K562 (cell line): ENCODE measurements around the gene MUC5B. TPM values are rescaled to one million over a fixed set of nuclear protein-coding genes. Genes with fewer than 3 reads are reported as not detected.

Experiments
- ATAC-seq: fragments of 200-7000 bp; cut with Tn5 transposase; 3 replicates; pipeline ENCODE4 v1.9.1; 2020; ENCODE audit warnings: moderate library complexity
- BruUV-seq: library from RNA; stranded (reverse); fragments of 400-500 nt; replicated peaks from 2 replicates; lab custom pipeline; 2021; lab: Mats Ljungman, UMichigan
- CTCF ChIA-PET: fragments of 300-600 bp; formaldehyde crosslinking; extraction: SDS; loops from one replicate; lab custom pipeline; 2021; ENCODE audit warnings: low intra/inter-chr PET ratio; lab: Yijun Ruan, JAX
- POLR2A ChIA-PET: fragments of 300-600, 350-650 bp; sonication (Branson Sonifier 250); formaldehyde crosslinking; extraction: SDS; loops from one replicate; lab custom pipeline; 2021; ENCODE audit warnings: antibody characterized with exemption, inconsistent platforms; lab: Yijun Ruan, JAX
- DNase-seq, 4 experiments: peaks; one replicate each; pipeline versions ENCODE4 v3.0.0 to v3.0.0-alpha.2; 2011 to 2018; ENCODE audit warnings: low spot score in 3 of 4, mixed read lengths in 3 of 4; ENCODE audit errors: extremely low read depth in 1 of 4
- FAIRE-seq: peaks from 2 replicates; lab custom pipeline; 2011; peaks lifted over from hg19 to GRCh38; lab: Jason Lieb, UNC
- H2AFZ ChIP-seq: 2 replicates; pipeline ENCODE4 v1.6.0; 2011; ENCODE audit warnings: low read depth, low read length, control low read depth, inconsistent platforms
- H3K27ac ChIP-seq: fragments of 200-600 bp; 3 replicates; pipeline ENCODE4 v1.8.0; 2011; ENCODE audit warnings: low read depth, mild to moderate bottlenecking, control low read depth, inconsistent platforms, low read length, moderate library complexity, mixed read lengths; ENCODE audit errors: extremely low read depth
- H3K27me3 ChIP-seq, 2 experiments: fragments of 300-600 bp in 1 of 2; 2 replicates in 1 of 2; 3 replicates in 1 of 2; pipeline versions ENCODE4 v1.6.0 to v1.8.0; 2011; ENCODE audit warnings: inconsistent platforms in 2 of 2, low read length in 2 of 2, mild to moderate bottlenecking in 1 of 2, mixed read lengths in 1 of 2, moderate library complexity in 1 of 2; ENCODE audit not compliant: control insufficient read depth in 2 of 2, insufficient read depth in 2 of 2
- H3K36me3 ChIP-seq: fragments of 300-600 bp; 3 replicates; pipeline ENCODE4 v1.8.0; 2011; ENCODE audit warnings: mild to moderate bottlenecking, low read length, inconsistent platforms; ENCODE audit not compliant: control insufficient read depth, insufficient read depth
- H3K4me1 ChIP-seq, 2 experiments: fragments of 200-600 bp in 1 of 2; replicated peaks in 1 of 2; 2 replicates in 1 of 2; 3 replicates in 1 of 2; pipeline versions ENCODE4 v1.5.1 to v1.8.0; 2011; ENCODE audit warnings: inconsistent platforms in 2 of 2, low read length in 2 of 2, mild to moderate bottlenecking in 1 of 2, mixed read lengths in 1 of 2, moderate library complexity in 1 of 2; ENCODE audit not compliant: control insufficient read depth in 2 of 2, insufficient read depth in 2 of 2
- H3K4me2 ChIP-seq: 2 replicates; pipeline ENCODE4 v1.6.1; 2011; ENCODE audit warnings: low read length, control low read depth, inconsistent platforms, mixed read lengths; ENCODE audit not compliant: insufficient read depth
- H3K4me3 ChIP-seq: fragments of 200-600 bp; sonication (generic), shearing (Covaris generic); 2 replicates; pipeline ENCODE4 v1.5.1; 2016; ENCODE audit warnings: control low read depth, inconsistent platforms
- H3K79me2 ChIP-seq: fragments of 200-600 bp; 3 replicates; pipeline ENCODE4 v1.8.0; 2011; ENCODE audit warnings: low read length, inconsistent platforms; ENCODE audit not compliant: control insufficient read depth, insufficient read depth
- H3K9ac ChIP-seq, 2 experiments: 2 replicates each; pipeline versions ENCODE4 v1.6.0 to v1.6.1; 2011; ENCODE audit warnings: low read depth in 2 of 2, low read length in 2 of 2, control low read depth in 1 of 2, inconsistent platforms in 1 of 2, mild to moderate bottlenecking in 1 of 2, mixed read lengths in 1 of 2; ENCODE audit not compliant: insufficient read depth in 1 of 2
- H3K9me1 ChIP-seq: one replicate; pipeline ENCODE4 v1.6.0; 2011; ENCODE audit warnings: inconsistent platforms, mild to moderate bottlenecking, low read length, moderate library complexity; ENCODE audit not compliant: control insufficient read depth, insufficient read depth
- H3K9me3 ChIP-seq: replicated peaks from 2 replicates; pipeline ENCODE4 v1.5.1; 2011; ENCODE audit warnings: low read depth, low read length, inconsistent platforms; ENCODE audit not compliant: control insufficient read depth, insufficient read depth
- H4K20me1 ChIP-seq: replicated peaks from 2 replicates; pipeline ENCODE4 v1.6.1; 2011; ENCODE audit warnings: low read length, inconsistent platforms, mixed read lengths; ENCODE audit not compliant: control insufficient read depth, insufficient read depth
- ASH1L ChIP-seq: fragments of 450-650 bp; IDR thresholded peaks from 2 replicates; pipeline ENCODE4 v1.6.1; 2018; ENCODE audit warnings: borderline replicate concordance, mild to moderate bottlenecking, low read depth; ENCODE audit not compliant: partially characterized antibody
- FUS ChIP-seq: fragments of 200-400 bp; formaldehyde crosslinking; optimal IDR thresholded peaks from 2 replicates; pipeline ENCODE3; 2017; ENCODE audit warnings: low read depth, low read length
- HDAC2 ChIP-seq: fragments of 450-650 bp; IDR thresholded peaks from 2 replicates; pipeline ENCODE4 v1.6.1; 2016; ENCODE audit warnings: mild to moderate bottlenecking
- MTA3 ChIP-seq: fragments of 450-650 bp; formaldehyde crosslinking; IDR thresholded peaks from 2 replicates; pipeline ENCODE4 v1.6.1; 2017; ENCODE audit warnings: mild to moderate bottlenecking, borderline replicate concordance
- PURB ChIP-seq: sonication (generic); formaldehyde crosslinking; IDR thresholded peaks from 2 replicates; pipeline ENCODE4 v1.9.0; 2021; ENCODE audit warnings: low read depth, mild to moderate bottlenecking, missing genetic modification reagents
- PYGO2 ChIP-seq: fragments of 450-650 bp; IDR thresholded peaks from 2 replicates; pipeline ENCODE4 v1.6.1; 2016; ENCODE audit warnings: mild to moderate bottlenecking, missing genetic modification characterization, moderate library complexity, missing compliant biosample characterization
- ZNF695 ChIP-seq: fragments of 450-650 bp; formaldehyde crosslinking; IDR thresholded peaks from 2 replicates; pipeline ENCODE4 v1.4.0; 2020; ENCODE audit warnings: mild to moderate bottlenecking, moderate library complexity
- WGBS: fragments of 100-300 bp; shearing (Covaris generic); methylation state at CpG from one replicate; pipeline ENCODE4 v1.1.6; 2016; ENCODE audit warnings: low coverage, mixed read lengths; ENCODE audit not compliant: insufficient coverage; ENCODE audit errors: missing lambda C conversion rate; 5-methylcytosine and 5-hydroxymethylcytosine counted together
- in situ Hi-C: fragments of 300-500 bp; cut with MboI; formaldehyde crosslinking; loops from 4 replicates; pipeline ENCODE4 v1.15.0; 2018; ENCODE audit warnings: inconsistent platforms, mixed read lengths
- intact Hi-C: fragments of 100-400 bp; cut with micrococcal nuclease; formaldehyde crosslinking; loops from 2 replicates; pipeline ENCODE4 v1.14.2; 2022
- polyA plus RNA-seq, 8 experiments: library from polyadenylated mRNA; depleted of rRNA in 4 of 8; stranded (reverse) in 5 of 8; unstranded in 3 of 8; fragments of >200 nt; fragmentation: Nextera tagmentation in 2 of 8; fragmentation: Illumina TruSeq in 1 of 8; extraction: Ambion mirVana in 2 of 8; extraction: Trizol in 1 of 8; gene quantifications; 2 replicates each; pipeline versions ENCODE4 v1.2.1 to v1.2.3, GENCODE V29; 2011 to 2014; ENCODE audit warnings: inconsistent platforms in 1 of 8, missing spikeins in 1 of 8
- total RNA-seq, 7 experiments: library from RNA; depleted of rRNA in 6 of 7; stranded (reverse); fragments of >200 nt in 6 of 7; fragmentation: Illumina TruSeq in 2 of 7; extraction: Trizol in 2 of 7; gene quantifications; 2 replicates each; pipeline versions ENCODE4 v1.2.1 to v1.2.3, GENCODE V29; 2011 to 2021; ENCODE audit warnings: low replicate concordance in 1 of 7
- TF ChIP-seq, protein P1 (sequence below): fragments of 200-600 bp; sonication (generic); IDR thresholded peaks from one replicate; pipeline ENCODE4 v1.6.1; 2012; ENCODE audit warnings: mild to moderate bottlenecking, low read depth, low read length, inconsistent platforms
- TF ChIP-seq, protein P2 (sequence below): sonication (generic); formaldehyde crosslinking; IDR thresholded peaks from 2 replicates; pipeline ENCODE4 v1.8.1; 2023; ENCODE audit warnings: mild to moderate bottlenecking, missing genetic modification reagents

The MUC5B gene
- total and polyA plus RNA-seq, 9 of the 15 experiments (the other 6 are each of a cell fraction or from before 2014, with no cell fraction given) = 0.04 to 0.95 TPM; not detected in 7

DNA sequence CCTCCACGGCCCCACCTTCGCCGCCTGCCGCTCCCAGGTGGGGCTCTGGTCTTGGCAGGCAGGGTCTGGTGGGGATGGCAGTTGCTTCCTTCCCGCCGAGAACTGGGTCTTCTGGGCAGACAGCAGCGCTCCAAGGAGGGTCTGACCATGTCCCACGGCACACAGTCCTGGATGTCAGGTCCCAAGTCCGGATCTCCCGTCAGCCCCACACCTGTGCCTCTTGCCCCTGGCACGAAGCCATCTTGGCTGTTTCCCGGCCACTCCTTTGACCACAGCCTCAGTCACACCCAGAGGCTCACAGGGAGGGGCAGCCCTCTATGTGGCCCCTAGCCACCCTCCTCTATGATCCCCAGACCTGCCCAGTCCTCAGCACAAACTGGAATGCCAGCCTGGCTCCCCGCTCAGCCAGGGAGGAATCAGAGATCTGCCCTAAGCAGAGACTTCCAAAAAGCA, 14.3 kb downstream of the MUC5B start:
- in situ Hi-C loops = no loop called here
- peaks cover 0 to 37% of the 10 kb centered on the region in 2 experiments; a peak in 2 of 5 replicates for H3K4me1 ChIP-seq
- DNase-seq (no peak), ATAC-seq (no peak), FAIRE-seq (no peak)
- no peaks in the 10 kb centered on the region for H3K79me2 ChIP-seq
- H3K9me3 ChIP-seq = no peaks in the 10 kb centered on the region
- H2AFZ ChIP-seq = no peak overlapping the region
- H3K4me3 ChIP-seq = no peak overlapping the region
- no TSS peak for BruUV-seq
- H3K27ac ChIP-seq = no peak overlapping the region
- ChIA-PET POLR2A (no interaction called here), CTCF (no interaction called here)
- H3K9ac ChIP-seq = no peak overlapping the region; a peak in 1 of 4 replicates
- H3K27me3 ChIP-seq = peaks cover 0 to 53% of the 10 kb centered on the region in 2 experiments; a peak in 2 of 5 replicates
- H3K9me1 ChIP-seq = no peaks in the 10 kb centered on the region
- WGBS = 1% methylated on average over 13 of the region's 13 CpGs
- peaks cover 16% of the 10 kb centered on the region; the same call in 1 of the 2 replicates for H4K20me1 ChIP-seq
- no peaks in the 10 kb centered on the region for H3K36me3 ChIP-seq
- H3K4me2 ChIP-seq = no peak overlapping the region
- intact Hi-C loops = no loop called here
- TF ChIP-seq ASH1L (no peak), FUS (no peak), MTA3 (no peak), HDAC2 (no peak), PYGO2 (tag) (no peak), PURB (CRISPR knock-in tag) (no peak), ZNF695 (CRISPR knock-in tag) (no peak)
- TF ChIP-seq, protein P1, sequence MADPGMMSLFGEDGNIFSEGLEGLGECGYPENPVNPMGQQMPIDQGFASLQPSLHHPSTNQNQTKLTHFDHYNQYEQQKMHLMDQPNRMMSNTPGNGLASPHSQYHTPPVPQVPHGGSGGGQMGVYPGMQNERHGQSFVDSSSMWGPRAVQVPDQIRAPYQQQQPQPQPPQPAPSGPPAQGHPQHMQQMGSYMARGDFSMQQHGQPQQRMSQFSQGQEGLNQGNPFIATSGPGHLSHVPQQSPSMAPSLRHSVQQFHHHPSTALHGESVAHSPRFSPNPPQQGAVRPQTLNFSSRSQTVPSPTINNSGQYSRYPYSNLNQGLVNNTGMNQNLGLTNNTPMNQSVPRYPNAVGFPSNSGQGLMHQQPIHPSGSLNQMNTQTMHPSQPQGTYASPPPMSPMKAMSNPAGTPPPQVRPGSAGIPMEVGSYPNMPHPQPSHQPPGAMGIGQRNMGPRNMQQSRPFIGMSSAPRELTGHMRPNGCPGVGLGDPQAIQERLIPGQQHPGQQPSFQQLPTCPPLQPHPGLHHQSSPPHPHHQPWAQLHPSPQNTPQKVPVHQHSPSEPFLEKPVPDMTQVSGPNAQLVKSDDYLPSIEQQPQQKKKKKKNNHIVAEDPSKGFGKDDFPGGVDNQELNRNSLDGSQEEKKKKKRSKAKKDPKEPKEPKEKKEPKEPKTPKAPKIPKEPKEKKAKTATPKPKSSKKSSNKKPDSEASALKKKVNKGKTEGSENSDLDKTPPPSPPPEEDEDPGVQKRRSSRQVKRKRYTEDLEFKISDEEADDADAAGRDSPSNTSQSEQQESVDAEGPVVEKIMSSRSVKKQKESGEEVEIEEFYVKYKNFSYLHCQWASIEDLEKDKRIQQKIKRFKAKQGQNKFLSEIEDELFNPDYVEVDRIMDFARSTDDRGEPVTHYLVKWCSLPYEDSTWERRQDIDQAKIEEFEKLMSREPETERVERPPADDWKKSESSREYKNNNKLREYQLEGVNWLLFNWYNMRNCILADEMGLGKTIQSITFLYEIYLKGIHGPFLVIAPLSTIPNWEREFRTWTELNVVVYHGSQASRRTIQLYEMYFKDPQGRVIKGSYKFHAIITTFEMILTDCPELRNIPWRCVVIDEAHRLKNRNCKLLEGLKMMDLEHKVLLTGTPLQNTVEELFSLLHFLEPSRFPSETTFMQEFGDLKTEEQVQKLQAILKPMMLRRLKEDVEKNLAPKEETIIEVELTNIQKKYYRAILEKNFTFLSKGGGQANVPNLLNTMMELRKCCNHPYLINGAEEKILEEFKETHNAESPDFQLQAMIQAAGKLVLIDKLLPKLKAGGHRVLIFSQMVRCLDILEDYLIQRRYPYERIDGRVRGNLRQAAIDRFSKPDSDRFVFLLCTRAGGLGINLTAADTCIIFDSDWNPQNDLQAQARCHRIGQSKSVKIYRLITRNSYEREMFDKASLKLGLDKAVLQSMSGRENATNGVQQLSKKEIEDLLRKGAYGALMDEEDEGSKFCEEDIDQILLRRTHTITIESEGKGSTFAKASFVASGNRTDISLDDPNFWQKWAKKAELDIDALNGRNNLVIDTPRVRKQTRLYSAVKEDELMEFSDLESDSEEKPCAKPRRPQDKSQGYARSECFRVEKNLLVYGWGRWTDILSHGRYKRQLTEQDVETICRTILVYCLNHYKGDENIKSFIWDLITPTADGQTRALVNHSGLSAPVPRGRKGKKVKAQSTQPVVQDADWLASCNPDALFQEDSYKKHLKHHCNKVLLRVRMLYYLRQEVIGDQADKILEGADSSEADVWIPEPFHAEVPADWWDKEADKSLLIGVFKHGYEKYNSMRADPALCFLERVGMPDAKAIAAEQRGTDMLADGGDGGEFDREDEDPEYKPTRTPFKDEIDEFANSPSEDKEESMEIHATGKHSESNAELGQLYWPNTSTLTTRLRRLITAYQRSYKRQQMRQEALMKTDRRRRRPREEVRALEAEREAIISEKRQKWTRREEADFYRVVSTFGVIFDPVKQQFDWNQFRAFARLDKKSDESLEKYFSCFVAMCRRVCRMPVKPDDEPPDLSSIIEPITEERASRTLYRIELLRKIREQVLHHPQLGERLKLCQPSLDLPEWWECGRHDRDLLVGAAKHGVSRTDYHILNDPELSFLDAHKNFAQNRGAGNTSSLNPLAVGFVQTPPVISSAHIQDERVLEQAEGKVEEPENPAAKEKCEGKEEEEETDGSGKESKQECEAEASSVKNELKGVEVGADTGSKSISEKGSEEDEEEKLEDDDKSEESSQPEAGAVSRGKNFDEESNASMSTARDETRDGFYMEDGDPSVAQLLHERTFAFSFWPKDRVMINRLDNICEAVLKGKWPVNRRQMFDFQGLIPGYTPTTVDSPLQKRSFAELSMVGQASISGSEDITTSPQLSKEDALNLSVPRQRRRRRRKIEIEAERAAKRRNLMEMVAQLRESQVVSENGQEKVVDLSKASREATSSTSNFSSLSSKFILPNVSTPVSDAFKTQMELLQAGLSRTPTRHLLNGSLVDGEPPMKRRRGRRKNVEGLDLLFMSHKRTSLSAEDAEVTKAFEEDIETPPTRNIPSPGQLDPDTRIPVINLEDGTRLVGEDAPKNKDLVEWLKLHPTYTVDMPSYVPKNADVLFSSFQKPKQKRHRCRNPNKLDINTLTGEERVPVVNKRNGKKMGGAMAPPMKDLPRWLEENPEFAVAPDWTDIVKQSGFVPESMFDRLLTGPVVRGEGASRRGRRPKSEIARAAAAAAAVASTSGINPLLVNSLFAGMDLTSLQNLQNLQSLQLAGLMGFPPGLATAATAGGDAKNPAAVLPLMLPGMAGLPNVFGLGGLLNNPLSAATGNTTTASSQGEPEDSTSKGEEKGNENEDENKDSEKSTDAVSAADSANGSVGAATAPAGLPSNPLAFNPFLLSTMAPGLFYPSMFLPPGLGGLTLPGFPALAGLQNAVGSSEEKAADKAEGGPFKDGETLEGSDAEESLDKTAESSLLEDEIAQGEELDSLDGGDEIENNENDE = no peak
- TF ChIP-seq, protein P2, sequence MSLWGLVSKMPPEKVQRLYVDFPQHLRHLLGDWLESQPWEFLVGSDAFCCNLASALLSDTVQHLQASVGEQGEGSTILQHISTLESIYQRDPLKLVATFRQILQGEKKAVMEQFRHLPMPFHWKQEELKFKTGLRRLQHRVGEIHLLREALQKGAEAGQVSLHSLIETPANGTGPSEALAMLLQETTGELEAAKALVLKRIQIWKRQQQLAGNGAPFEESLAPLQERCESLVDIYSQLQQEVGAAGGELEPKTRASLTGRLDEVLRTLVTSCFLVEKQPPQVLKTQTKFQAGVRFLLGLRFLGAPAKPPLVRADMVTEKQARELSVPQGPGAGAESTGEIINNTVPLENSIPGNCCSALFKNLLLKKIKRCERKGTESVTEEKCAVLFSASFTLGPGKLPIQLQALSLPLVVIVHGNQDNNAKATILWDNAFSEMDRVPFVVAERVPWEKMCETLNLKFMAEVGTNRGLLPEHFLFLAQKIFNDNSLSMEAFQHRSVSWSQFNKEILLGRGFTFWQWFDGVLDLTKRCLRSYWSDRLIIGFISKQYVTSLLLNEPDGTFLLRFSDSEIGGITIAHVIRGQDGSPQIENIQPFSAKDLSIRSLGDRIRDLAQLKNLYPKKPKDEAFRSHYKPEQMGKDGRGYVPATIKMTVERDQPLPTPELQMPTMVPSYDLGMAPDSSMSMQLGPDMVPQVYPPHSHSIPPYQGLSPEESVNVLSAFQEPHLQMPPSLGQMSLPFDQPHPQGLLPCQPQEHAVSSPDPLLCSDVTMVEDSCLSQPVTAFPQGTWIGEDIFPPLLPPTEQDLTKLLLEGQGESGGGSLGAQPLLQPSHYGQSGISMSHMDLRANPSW (CRISPR knock-in tag) = no peak
